ENCODE results near the gene OPA3. TPM values are rescaled to one million over a fixed set of nuclear protein-coding genes. Genes with fewer than 3 reads are reported as not detected.

OPA3 gene
- polyA plus RNA-seq, 1 donor from 2014 or later: 6.0 TPM

DNA sequence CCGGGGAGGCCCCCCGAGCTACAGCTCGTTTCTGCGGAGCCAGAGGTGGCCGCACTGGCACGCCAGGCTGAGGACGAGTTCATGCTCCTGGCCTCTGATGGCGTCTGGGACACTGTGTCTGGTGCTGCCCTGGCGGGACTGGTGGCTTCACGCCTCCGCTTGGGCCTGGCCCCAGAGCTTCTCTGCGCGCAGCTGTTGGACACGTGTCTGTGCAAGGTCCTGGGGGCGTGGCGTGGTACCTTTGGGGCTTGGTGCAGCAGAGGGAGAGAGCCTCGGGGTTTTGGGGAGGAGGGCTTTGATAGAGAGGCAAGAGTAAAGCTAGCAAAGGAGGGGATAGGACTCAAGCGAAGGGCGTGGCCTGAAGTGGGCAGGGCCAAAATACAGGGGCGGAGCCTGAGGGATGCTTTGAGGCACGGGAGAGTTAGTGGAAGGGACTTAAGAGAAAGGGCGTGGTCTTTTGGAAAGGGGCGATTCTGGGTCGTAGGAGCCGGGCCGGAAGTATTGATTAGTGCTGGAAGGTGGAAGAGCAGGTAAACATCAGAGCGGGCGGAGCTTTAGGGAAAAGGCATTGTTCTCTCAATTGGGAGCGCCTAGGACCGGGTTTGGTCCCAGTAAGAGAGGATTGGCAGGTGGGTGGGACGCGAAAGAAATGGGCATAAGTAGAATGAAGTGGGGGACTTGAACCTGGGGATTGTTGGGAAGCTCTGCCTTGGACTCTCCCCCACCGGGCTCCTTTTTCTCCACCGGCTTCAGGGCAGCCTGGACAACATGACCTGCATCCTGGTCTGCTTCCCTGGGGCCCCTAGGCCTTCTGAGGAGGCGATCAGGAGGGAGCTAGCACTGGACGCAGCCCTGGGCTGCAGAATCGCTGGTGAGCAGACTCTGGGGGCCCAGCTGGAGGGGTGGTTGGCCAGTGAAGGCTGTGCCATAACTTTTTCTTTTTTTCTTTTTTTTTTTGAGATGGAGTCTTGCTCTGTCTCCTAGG, 85.1 kb downstream of the OPA3 start:
- no peak for TF ChIP-seq TAF1 (IDR thresholded peaks at IDR 0.05; ENCODE audit: low read depth)
- TF ChIP-seq SMC3 (conservative IDR thresholded peaks at IDR 0.05; ENCODE audit: poor library complexity): no peak
- TF ChIP-seq, protein P1, sequence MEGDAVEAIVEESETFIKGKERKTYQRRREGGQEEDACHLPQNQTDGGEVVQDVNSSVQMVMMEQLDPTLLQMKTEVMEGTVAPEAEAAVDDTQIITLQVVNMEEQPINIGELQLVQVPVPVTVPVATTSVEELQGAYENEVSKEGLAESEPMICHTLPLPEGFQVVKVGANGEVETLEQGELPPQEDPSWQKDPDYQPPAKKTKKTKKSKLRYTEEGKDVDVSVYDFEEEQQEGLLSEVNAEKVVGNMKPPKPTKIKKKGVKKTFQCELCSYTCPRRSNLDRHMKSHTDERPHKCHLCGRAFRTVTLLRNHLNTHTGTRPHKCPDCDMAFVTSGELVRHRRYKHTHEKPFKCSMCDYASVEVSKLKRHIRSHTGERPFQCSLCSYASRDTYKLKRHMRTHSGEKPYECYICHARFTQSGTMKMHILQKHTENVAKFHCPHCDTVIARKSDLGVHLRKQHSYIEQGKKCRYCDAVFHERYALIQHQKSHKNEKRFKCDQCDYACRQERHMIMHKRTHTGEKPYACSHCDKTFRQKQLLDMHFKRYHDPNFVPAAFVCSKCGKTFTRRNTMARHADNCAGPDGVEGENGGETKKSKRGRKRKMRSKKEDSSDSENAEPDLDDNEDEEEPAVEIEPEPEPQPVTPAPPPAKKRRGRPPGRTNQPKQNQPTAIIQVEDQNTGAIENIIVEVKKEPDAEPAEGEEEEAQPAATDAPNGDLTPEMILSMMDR (IDR thresholded peaks at IDR 0.05; ENCODE audit: poor library complexity, severe bottlenecking): no peak
- TF ChIP-seq, protein P2, sequence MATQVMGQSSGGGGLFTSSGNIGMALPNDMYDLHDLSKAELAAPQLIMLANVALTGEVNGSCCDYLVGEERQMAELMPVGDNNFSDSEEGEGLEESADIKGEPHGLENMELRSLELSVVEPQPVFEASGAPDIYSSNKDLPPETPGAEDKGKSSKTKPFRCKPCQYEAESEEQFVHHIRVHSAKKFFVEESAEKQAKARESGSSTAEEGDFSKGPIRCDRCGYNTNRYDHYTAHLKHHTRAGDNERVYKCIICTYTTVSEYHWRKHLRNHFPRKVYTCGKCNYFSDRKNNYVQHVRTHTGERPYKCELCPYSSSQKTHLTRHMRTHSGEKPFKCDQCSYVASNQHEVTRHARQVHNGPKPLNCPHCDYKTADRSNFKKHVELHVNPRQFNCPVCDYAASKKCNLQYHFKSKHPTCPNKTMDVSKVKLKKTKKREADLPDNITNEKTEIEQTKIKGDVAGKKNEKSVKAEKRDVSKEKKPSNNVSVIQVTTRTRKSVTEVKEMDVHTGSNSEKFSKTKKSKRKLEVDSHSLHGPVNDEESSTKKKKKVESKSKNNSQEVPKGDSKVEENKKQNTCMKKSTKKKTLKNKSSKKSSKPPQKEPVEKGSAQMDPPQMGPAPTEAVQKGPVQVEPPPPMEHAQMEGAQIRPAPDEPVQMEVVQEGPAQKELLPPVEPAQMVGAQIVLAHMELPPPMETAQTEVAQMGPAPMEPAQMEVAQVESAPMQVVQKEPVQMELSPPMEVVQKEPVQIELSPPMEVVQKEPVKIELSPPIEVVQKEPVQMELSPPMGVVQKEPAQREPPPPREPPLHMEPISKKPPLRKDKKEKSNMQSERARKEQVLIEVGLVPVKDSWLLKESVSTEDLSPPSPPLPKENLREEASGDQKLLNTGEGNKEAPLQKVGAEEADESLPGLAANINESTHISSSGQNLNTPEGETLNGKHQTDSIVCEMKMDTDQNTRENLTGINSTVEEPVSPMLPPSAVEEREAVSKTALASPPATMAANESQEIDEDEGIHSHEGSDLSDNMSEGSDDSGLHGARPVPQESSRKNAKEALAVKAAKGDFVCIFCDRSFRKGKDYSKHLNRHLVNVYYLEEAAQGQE (IDR thresholded peaks at IDR 0.05; ENCODE audit: borderline replicate concordance): no peak
- no peak for TF ChIP-seq POLR2AphosphoS5 (IDR thresholded peaks at IDR 0.05)
- no peak for TF ChIP-seq EP300 (conservative IDR thresholded peaks at IDR 0.05; ENCODE audit: poor library complexity, severe bottlenecking)
- no peak for TF ChIP-seq EZH2 (IDR thresholded peaks at IDR 0.05; ENCODE audit: borderline replicate concordance, insufficient read depth, low read length, poor library complexity, severe bottlenecking)
- TF ChIP-seq RAD21 (conservative IDR thresholded peaks at IDR 0.05): no peak
- Histone ChIP-seq H3K9ac (ENCODE audit: low read length) (no peak overlapping the region), H3K79me2 (replicated peaks; ENCODE audit: insufficient read depth, low read length) (peaks cover 3% of the 10 kb centered on the region), H4K20me1 (ENCODE audit: insufficient read depth) (no peaks in the 10 kb centered on the region), H3K4me2 (ENCODE audit: low read length) (no peak overlapping the region), H3K27me3 (ENCODE audit: insufficient read depth, low read depth, low read length) (peaks cover 49% of the 10 kb centered on the region), H3K36me3 (ENCODE audit: insufficient read depth, low read length) (no peaks in the 10 kb centered on the region), H3K9me2 (ENCODE audit: insufficient read depth, low read length) (no peaks in the 10 kb centered on the region), H3K4me3 (ENCODE audit: low read length) (peak overlapping the region; percentile 58), H3K9me3 (ENCODE audit: low read length) (no peaks in the 10 kb centered on the region), H3F3A (ENCODE audit: insufficient read depth, low read length, poor library complexity, severe bottlenecking) (no peaks in the 10 kb centered on the region), H2AFZ (ENCODE audit: low read depth, low read length) (no peak overlapping the region), H3K27ac (ENCODE audit: low read length) (no peak overlapping the region)

DNA sequence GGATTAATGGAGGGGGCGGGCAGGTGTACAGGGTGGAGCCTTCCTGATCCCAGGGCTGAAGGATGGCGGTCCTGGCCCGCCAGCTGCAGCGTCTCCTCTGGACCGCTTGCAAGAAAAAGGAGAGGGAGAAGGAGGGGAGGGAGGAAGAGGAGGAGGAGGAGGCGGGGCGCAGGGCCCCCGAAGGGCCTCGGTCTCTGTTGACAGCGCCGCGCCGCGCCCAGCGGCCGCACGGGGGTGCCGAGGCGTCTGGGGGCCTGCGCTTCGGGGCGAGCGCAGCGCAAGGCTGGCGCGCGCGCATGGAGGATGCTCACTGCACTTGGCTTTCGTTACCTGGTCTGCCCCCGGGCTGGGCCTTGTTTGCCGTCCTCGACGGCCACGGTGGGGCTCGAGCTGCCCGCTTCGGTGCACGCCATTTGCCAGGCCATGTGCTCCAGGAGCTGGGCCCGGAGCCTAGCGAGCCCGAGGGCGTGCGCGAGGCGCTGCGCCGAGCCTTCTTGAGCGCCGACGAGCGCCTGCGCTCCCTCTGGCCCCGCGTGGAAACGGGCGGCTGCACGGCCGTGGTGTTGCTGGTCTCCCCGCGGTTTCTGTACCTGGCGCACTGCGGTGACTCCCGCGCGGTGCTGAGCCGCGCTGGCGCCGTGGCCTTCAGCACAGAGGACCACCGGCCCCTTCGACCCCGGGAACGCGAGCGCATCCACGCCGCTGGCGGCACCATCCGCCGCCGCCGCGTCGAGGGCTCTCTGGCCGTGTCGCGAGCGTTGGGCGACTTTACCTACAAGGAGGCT, 86.0 kb downstream of the OPA3 start, which contains the start of gene PPM1N:
Gene PPM1N, plus strand, starts transcription at position 33 of the 785 bp plus-strand sequence. Its CDS starts 30 bp downstream, at position 63.
- no peak within 1 kb of the TSS for H3K27ac ChIP-seq (ENCODE audit: low read length)
- H4K20me1 ChIP-seq (ENCODE audit: insufficient read depth): no peaks in the 10 kb centered on the region
- H3F3A ChIP-seq (ENCODE audit: insufficient read depth, low read length, poor library complexity, severe bottlenecking): no peaks in the 10 kb centered on the region
- no peaks in the 10 kb centered on the region for H3K9me3 ChIP-seq (ENCODE audit: low read length)
- no peaks in the 10 kb centered on the region for H3K36me3 ChIP-seq (ENCODE audit: insufficient read depth, low read length)
- TF ChIP-seq SMC3 (conservative IDR thresholded peaks at IDR 0.05; ENCODE audit: poor library complexity) (no peak), TAF1 (IDR thresholded peaks at IDR 0.05; ENCODE audit: low read depth) (no peak), EP300 (conservative IDR thresholded peaks at IDR 0.05; ENCODE audit: poor library complexity, severe bottlenecking) (no peak), POLR2AphosphoS5 (IDR thresholded peaks at IDR 0.05) (peak; percentile 9), MXI1 (conservative IDR thresholded peaks at IDR 0.05; ENCODE audit: poor library complexity, severe bottlenecking) (peak; percentile 19)
- TF ChIP-seq, protein P1 (IDR thresholded peaks at IDR 0.05; ENCODE audit: poor library complexity, severe bottlenecking): peak; percentile 36
- no peaks in the 10 kb centered on the region for H3K9me2 ChIP-seq (ENCODE audit: insufficient read depth, low read length)
- H2AFZ ChIP-seq (ENCODE audit: low read depth, low read length): no peak within 1 kb of the TSS
- peak within 1 kb of the TSS; percentile 99 for H3K4me3 ChIP-seq (ENCODE audit: low read length)
- peak within 1 kb of the TSS; percentile 97 for H3K9ac ChIP-seq (ENCODE audit: low read length)
- no peak within 1 kb of the TSS for H3K4me2 ChIP-seq (ENCODE audit: low read length)
- peaks cover 3% of the 10 kb centered on the region for H3K79me2 ChIP-seq (replicated peaks; ENCODE audit: insufficient read depth, low read length)
- H3K27me3 ChIP-seq (ENCODE audit: insufficient read depth, low read depth, low read length): peaks cover 49% of the 10 kb centered on the region

Measured in neural cell (in vitro differentiated cells).